ENCODE data around the gene TMEM175.
A peak's percentile ranks its signal among the peaks of the same experiment; 100 is the strongest.
"Not testable (repeated sequence)": the region's sequence is repeated elsewhere in the genome, so short reads cannot be mapped to it uniquely, and the experiment has no call there.

TMEM175 gene

GRCh38 chr4:915041-915474, 17.2 kb upstream of the TMEM175 start:
- peak overlapping the region; percentile 12 for H3K4me3 ChIP-seq (replicated peaks; ENCODE audit: insufficient read depth, low read length)
- TF ChIP-seq POLR2AphosphoS5 (IDR thresholded peaks at IDR 0.05; ENCODE audit: low read depth) (no peak), SPI1 (IDR thresholded peaks at IDR 0.05; ENCODE audit: borderline replicate concordance, low read depth) (peak; percentile 65; the same call in 1 of the 2 replicates)
- H3K27me3 ChIP-seq (ENCODE audit: insufficient read depth, poor library complexity, severe bottlenecking): no peaks in the 10 kb centered on the region
- H3K27ac ChIP-seq (replicated peaks): no peak overlapping the region
- DNase-seq (ENCODE audit: low read depth in 1 of 2, low spot score in 1 of 2): peak; percentile 31 to 60

DNA sequence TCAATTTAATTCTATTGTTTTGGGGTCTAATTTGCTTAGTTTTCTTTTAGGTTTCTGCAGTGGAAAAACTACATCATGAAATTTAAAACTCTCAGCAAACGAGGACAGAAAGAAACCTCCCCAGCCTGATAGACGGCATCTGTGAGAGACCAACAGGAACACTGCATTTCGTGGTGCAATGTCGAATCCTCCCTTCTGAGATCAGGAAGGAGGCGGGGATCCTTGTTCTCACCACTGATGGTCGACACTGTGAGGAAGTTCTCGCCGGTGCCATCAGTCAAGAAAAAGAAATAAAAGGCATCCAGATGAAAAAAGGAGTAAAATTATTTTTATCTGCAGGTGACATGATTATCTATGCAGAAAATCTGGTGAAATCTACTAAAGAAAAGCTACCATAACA, 16.7 kb upstream of the TMEM175 start:
- peak; percentile 51 to 79 for DNase-seq (ENCODE audit: low read depth in 1 of 2, low spot score in 1 of 2)
- Histone ChIP-seq H3K27me3 (ENCODE audit: insufficient read depth, poor library complexity, severe bottlenecking) (no peaks in the 10 kb centered on the region), H3K27ac (replicated peaks) (no peak overlapping the region), H3K4me3 (replicated peaks; ENCODE audit: insufficient read depth, low read length) (peak overlapping the region; percentile 12)
- TF ChIP-seq POLR2AphosphoS5 (IDR thresholded peaks at IDR 0.05; ENCODE audit: low read depth): no peak
- no peak for TF ChIP-seq GABPA (IDR thresholded peaks at IDR 0.05; ENCODE audit: low read depth)
- TF ChIP-seq, protein P1, sequence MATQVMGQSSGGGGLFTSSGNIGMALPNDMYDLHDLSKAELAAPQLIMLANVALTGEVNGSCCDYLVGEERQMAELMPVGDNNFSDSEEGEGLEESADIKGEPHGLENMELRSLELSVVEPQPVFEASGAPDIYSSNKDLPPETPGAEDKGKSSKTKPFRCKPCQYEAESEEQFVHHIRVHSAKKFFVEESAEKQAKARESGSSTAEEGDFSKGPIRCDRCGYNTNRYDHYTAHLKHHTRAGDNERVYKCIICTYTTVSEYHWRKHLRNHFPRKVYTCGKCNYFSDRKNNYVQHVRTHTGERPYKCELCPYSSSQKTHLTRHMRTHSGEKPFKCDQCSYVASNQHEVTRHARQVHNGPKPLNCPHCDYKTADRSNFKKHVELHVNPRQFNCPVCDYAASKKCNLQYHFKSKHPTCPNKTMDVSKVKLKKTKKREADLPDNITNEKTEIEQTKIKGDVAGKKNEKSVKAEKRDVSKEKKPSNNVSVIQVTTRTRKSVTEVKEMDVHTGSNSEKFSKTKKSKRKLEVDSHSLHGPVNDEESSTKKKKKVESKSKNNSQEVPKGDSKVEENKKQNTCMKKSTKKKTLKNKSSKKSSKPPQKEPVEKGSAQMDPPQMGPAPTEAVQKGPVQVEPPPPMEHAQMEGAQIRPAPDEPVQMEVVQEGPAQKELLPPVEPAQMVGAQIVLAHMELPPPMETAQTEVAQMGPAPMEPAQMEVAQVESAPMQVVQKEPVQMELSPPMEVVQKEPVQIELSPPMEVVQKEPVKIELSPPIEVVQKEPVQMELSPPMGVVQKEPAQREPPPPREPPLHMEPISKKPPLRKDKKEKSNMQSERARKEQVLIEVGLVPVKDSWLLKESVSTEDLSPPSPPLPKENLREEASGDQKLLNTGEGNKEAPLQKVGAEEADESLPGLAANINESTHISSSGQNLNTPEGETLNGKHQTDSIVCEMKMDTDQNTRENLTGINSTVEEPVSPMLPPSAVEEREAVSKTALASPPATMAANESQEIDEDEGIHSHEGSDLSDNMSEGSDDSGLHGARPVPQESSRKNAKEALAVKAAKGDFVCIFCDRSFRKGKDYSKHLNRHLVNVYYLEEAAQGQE (IDR thresholded peaks at IDR 0.05; ENCODE audit: insufficient replicate concordance, low read depth): no peak
- peak; percentile 19; the same call in 1 of the 2 replicates for TF ChIP-seq SPI1 (IDR thresholded peaks at IDR 0.05; ENCODE audit: borderline replicate concordance, low read depth)
- TF ChIP-seq, protein P2, sequence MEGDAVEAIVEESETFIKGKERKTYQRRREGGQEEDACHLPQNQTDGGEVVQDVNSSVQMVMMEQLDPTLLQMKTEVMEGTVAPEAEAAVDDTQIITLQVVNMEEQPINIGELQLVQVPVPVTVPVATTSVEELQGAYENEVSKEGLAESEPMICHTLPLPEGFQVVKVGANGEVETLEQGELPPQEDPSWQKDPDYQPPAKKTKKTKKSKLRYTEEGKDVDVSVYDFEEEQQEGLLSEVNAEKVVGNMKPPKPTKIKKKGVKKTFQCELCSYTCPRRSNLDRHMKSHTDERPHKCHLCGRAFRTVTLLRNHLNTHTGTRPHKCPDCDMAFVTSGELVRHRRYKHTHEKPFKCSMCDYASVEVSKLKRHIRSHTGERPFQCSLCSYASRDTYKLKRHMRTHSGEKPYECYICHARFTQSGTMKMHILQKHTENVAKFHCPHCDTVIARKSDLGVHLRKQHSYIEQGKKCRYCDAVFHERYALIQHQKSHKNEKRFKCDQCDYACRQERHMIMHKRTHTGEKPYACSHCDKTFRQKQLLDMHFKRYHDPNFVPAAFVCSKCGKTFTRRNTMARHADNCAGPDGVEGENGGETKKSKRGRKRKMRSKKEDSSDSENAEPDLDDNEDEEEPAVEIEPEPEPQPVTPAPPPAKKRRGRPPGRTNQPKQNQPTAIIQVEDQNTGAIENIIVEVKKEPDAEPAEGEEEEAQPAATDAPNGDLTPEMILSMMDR (IDR thresholded peaks at IDR 0.05; ENCODE audit: insufficient read depth, low read length): no peak

- DNase-seq (ENCODE audit: low read depth in 1 of 2, low spot score in 1 of 2): no peak
- no peak for TF ChIP-seq POLR2AphosphoS5 (IDR thresholded peaks at IDR 0.05; ENCODE audit: low read depth)
- TF ChIP-seq GABPA (IDR thresholded peaks at IDR 0.05; ENCODE audit: low read depth): no peak
- TF ChIP-seq, protein P1 (IDR thresholded peaks at IDR 0.05; ENCODE audit: insufficient replicate concordance, low read depth): no peak
- no peak for TF ChIP-seq SPI1 (IDR thresholded peaks at IDR 0.05; ENCODE audit: borderline replicate concordance, low read depth)
- TF ChIP-seq, protein P2 (IDR thresholded peaks at IDR 0.05; ENCODE audit: insufficient read depth, low read length): no peak
- Histone ChIP-seq H3K27ac (replicated peaks) (no peak overlapping the region), H3K27me3 (ENCODE audit: insufficient read depth, poor library complexity, severe bottlenecking) (no peaks in the 10 kb centered on the region), H3K4me3 (replicated peaks; ENCODE audit: insufficient read depth, low read length) (no peak overlapping the region)
These were observed 14.8 kb upstream of the TMEM175 start for GRCh38 chr4:917466-917865.

DNA sequence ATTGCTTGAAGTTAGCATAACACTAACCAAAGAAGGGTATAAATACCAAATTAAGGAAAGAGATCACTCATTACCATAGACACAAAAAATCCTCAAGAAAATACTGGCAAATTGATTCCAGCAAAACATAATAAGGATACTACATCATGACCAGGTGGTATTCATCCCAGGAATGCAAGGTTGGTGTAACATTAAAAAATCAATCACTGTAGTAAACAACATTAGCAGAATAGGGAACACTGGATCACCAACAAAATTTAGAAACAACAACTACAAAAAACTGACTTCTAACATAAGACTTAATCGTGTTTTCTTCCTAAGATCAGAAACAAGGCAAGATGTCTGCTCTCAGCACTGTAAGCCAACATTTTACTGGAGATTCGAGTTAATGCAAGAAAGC, 14.3 kb upstream of the TMEM175 start:
- TF ChIP-seq, protein P1 (IDR thresholded peaks at IDR 0.05; ENCODE audit: insufficient replicate concordance, low read depth): no peak
- TF ChIP-seq SPI1 (IDR thresholded peaks at IDR 0.05; ENCODE audit: borderline replicate concordance, low read depth): no peak
- TF ChIP-seq GABPA (IDR thresholded peaks at IDR 0.05; ENCODE audit: low read depth): no peak
- TF ChIP-seq, protein P2 (IDR thresholded peaks at IDR 0.05; ENCODE audit: insufficient read depth, low read length): no peak
- no peak for TF ChIP-seq POLR2AphosphoS5 (IDR thresholded peaks at IDR 0.05; ENCODE audit: low read depth)
- DNase-seq (ENCODE audit: low read depth in 1 of 2, low spot score in 1 of 2): no peak
- Histone ChIP-seq H3K4me3 (replicated peaks; ENCODE audit: insufficient read depth, low read length) (no peak overlapping the region), H3K27ac (replicated peaks) (no peak overlapping the region), H3K27me3 (ENCODE audit: insufficient read depth, poor library complexity, severe bottlenecking) (no peaks in the 10 kb centered on the region)

GRCh38 chr4:918591-918990, 13.7 kb upstream of the TMEM175 start:
- not testable (repeated sequence) for H3K27ac ChIP-seq (replicated peaks); DNase-seq (ENCODE audit: low read depth in 1 of 2, low spot score in 1 of 2); H3K4me3 ChIP-seq (replicated peaks; ENCODE audit: insufficient read depth, low read length); H3K27me3 ChIP-seq (ENCODE audit: insufficient read depth, poor library complexity, severe bottlenecking)

Data from HL-60 (cell line).